Activated naive CD4-positive, alpha-beta T cell treated with anti-CD3 and anti-CD28 coated beads, Interleukin-2, amount 50 U/mL, for 72 hours (primary cell): Measurements from ENCODE around the gene CPNE9. TPM values are rescaled to one million over a fixed set of nuclear protein-coding genes. Genes with fewer than 3 reads are reported as not detected.

Experiments used
- ATAC-seq, 2 donors: fragments of 150-1000 bp; cut with Tn5 transposase; 2 replicates each; pipeline ENCODE4 v1.10.0; 2021; ENCODE audit warnings: mild to moderate bottlenecking in 2 of 2, moderate library complexity in 2 of 2
- DNase-seq, 2 donors: peaks; one replicate each; pipeline ENCODE4 v3.0.0; 2021 to 2022; ENCODE audit warnings: low spot score in 2 of 2
- H3K27ac Mint-ChIP-seq, 2 donors: one replicate each; pipeline ENCODE4 v1.8.0; 2022; ENCODE audit warnings: mild to moderate bottlenecking in 2 of 2, mixed read lengths in 2 of 2
- H3K36me3 Mint-ChIP-seq, 2 donors: one replicate each; pipeline ENCODE4 v1.8.0; 2022; ENCODE audit warnings: mixed read lengths in 2 of 2
- H3K9me3 Mint-ChIP-seq, 2 donors: one replicate each; pipeline ENCODE4 v1.8.0; 2022; ENCODE audit warnings: mixed read lengths in 2 of 2
- total RNA-seq, 2 donors: library from RNA; stranded (reverse); gene quantifications; one replicate each; pipeline ENCODE4 v1.2.3, GENCODE V29; 2022

CPNE9 gene
- total RNA-seq, 2 donors from 2014 or later = 0.11 TPM; not detected in 1

- ATAC-seq (no peak), DNase-seq (no peak)
- Mint-ChIP-seq H3K9me3 (peaks cover 0 to 3% of the 10 kb centered on the region in 2 donors), H3K27ac (peak overlapping the region; percentile 95 to 98), H3K36me3 (peaks cover 11 to 22% of the 10 kb centered on the region in 2 donors)
Observed at GRCh38 chr3:9776896-9777693, 73.5 kb downstream of the CPNE9 start.

DNA sequence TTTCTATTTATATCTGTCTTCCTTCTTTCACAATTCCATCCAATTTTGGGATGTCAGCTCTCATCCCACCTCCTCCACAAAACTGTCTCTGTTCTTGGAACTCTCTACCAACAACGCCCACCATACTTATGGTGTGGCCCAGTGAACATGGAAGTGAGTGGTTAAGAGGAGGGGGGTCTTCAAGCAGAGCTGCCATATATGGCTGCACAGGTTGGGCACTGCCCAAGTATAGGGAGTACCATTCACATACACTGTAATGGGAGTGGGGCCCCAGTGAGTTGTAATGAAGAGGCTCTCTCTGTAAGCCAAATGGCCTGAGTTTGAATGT lies 74.0 kb downstream of the CPNE9 start:
- peak overlapping the region; percentile 95 to 98 for H3K27ac Mint-ChIP-seq
- ATAC-seq = peak; percentile 16 to 51
- no peak for DNase-seq
- H3K36me3 Mint-ChIP-seq = peaks cover 16 to 26% of the 10 kb centered on the region in 2 donors
- H3K9me3 Mint-ChIP-seq = peaks cover 0 to 3% of the 10 kb centered on the region in 2 donors

DNA sequence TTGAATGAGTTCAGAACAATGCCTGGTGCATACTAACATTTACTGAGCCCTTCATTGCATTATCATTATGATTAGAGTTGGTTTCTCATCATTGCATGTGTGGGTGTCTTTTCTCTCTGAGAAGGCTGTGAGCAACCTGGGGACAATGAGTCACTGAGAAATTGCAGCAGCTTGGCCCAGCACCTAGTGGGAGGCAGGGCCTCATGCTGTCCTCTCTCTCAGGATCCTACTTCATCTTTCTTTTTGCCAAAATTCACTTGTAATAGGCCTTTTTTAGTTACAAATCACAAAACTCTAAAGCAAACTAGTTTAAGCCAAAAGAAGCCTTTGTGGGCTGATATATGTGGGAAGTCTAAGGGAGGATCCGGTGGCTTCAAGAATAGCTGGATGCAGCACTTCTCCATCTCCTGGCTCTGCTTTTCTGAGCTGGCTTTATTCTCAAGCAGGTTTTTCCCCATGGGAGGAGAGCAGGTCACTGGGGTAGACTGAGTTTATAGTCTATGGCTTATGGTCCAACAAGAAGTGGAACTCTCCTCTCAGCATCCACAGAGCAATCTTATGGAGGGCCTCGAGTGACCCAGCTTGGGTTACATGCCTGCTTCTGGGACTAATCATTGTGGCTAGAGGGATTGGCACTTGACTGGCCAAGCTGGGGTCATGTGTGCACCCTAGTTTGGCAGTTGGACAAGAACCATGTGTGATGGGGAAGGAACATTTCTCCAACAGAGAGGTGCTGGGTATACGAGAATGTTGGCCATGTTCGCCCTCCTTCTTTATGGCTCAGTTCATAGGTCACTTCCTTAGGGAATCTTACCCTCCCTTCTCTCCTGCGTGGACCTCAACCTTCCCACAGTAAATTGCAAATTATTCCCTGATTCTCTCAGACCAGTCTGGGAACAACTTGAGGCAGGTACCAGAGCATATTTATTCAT lies 74.8 kb downstream of the CPNE9 start:
- Mint-ChIP-seq H3K9me3 (peaks cover 0 to 3% of the 10 kb centered on the region in 2 donors), H3K36me3 (peaks cover 21 to 26% of the 10 kb centered on the region in 2 donors), H3K27ac (peak overlapping the region; percentile 95 to 98)
- ATAC-seq (peak; percentile 86 to 94), DNase-seq (peak; percentile 59 to 66)

GRCh38 chr3:9779075-9779593 lies 75.5 kb downstream of the CPNE9 start:
- peak overlapping the region; percentile 95 to 98 for H3K27ac Mint-ChIP-seq
- DNase-seq (no peak), ATAC-seq (no peak)
- H3K9me3 Mint-ChIP-seq = peaks cover 0 to 3% of the 10 kb centered on the region in 2 donors
- H3K36me3 Mint-ChIP-seq = peaks cover 21 to 26% of the 10 kb centered on the region in 2 donors

Other genes starting within 250 kb of the CPNE9 start
- gene LHFPL4, start 150.0 kb upstream of the CPNE9 start, total RNA-seq = not detected
- 10 to 100 TPM; 46.8 to 61.0 TPM for gene MTMR14, start 54.3 kb upstream of the CPNE9 start, total RNA-seq
- gene BRPF1, start 27.9 kb downstream of the CPNE9 start, total RNA-seq = 10 to 100 TPM; 24.3 to 37.0 TPM
- gene OGG1, start 46.1 kb downstream of the CPNE9 start, total RNA-seq = 10 to 100 TPM; 34.8 to 58.0 TPM
- gene CAMK1, start 66.1 kb downstream of the CPNE9 start, total RNA-seq = 10 to 100 TPM; 23.8 to 45.1 TPM
- gene TADA3, start 88.6 kb downstream of the CPNE9 start, total RNA-seq = 10 to 100 TPM; 47.5 to 92.3 TPM
- gene ARPC4, start 89.2 kb downstream of the CPNE9 start, total RNA-seq = 100 to 1,000 TPM; 125 to 265 TPM
- gene TTLL3, start 106.4 kb downstream of the CPNE9 start, total RNA-seq = 100 to 1,000 TPM in 1 of 2 donors, 10 to 100 TPM in 1; 78.1 to 121 TPM
- gene RPUSD3, start 140.2 kb downstream of the CPNE9 start, total RNA-seq = 10 to 100 TPM; 70.7 to 83.2 TPM
- gene CIDEC, start 176.4 kb downstream of the CPNE9 start, total RNA-seq = not detected
- gene JAGN1, start 186.8 kb downstream of the CPNE9 start, total RNA-seq = 10 to 100 TPM in 1 of 2 donors, 1 to 10 TPM in 1; 7.5 to 34.4 TPM
- 1 to 10 TPM in 1 of 2 donors, under 1 TPM in 1; 0.61 to 1.4 TPM for gene IL17RE, start 199.0 kb downstream of the CPNE9 start, total RNA-seq
- 1 to 10 TPM in 1 of 2 donors, under 1 TPM in 1; 0.18 to 1.5 TPM for gene IL17RC, start 213.3 kb downstream of the CPNE9 start, total RNA-seq
- 10 to 100 TPM; 23.8 to 25.0 TPM for gene CRELD1, start 230.0 kb downstream of the CPNE9 start, total RNA-seq
- 1 to 10 TPM; 1.6 to 6.7 TPM for gene PRRT3, start 248.6 kb downstream of the CPNE9 start, total RNA-seq